ENCODE measurements around the gene CUX1. TPM values are rescaled to one million over a fixed set of nuclear protein-coding genes. Genes with fewer than 3 reads are reported as not detected.
A peak's percentile ranks its signal among the peaks of the same experiment; 100 is the strongest.

The CUX1 gene
- total RNA-seq, 1 donor from 2014 or later: 66.4 TPM

GRCh38 chr7:101991860-101992259 lies 174.4 kb downstream of the CUX1 start:
- no peaks in the 10 kb centered on the region for H3K9me3 Mint-ChIP-seq
- DNase-seq (ENCODE audit: low spot score): no peak
- peaks cover 70% of the 10 kb centered on the region for H4K20me1 ChIP-seq (ENCODE audit: low read depth)
- no peaks in the 10 kb centered on the region for H3K9me3 ChIP-seq (ENCODE audit: low read depth)
- H3F3A ChIP-seq (ENCODE audit: low read depth): no peaks in the 10 kb centered on the region
- H3K27me3 Mint-ChIP-seq (ENCODE audit: insufficient read depth, low read depth): peaks cover 2% of the 10 kb centered on the region
- H3K27me3 ChIP-seq: no peaks in the 10 kb centered on the region
- no peak overlapping the region for H3K4me3 Mint-ChIP-seq
- H3K4me3 ChIP-seq: no peak overlapping the region
- H2AFZ ChIP-seq (replicated peaks): no peak overlapping the region
- peaks cover 20% of the 10 kb centered on the region for H3K4me1 Mint-ChIP-seq
- no peak overlapping the region for H3K9ac ChIP-seq
- H3K27ac ChIP-seq: no peak overlapping the region
- H3K27ac Mint-ChIP-seq: peak overlapping the region; percentile 11
- no peaks in the 10 kb centered on the region for H3K36me3 ChIP-seq
- H3K4me2 ChIP-seq: no peak overlapping the region
- H3K79me2 ChIP-seq (ENCODE audit: low read depth): peaks cover 66% of the 10 kb centered on the region
- peaks cover 6% of the 10 kb centered on the region for H3K4me1 ChIP-seq
- TF ChIP-seq EZH2 (IDR thresholded peaks at IDR 0.05): no peak
- no peak for TF ChIP-seq CTCF (IDR thresholded peaks at IDR 0.05)
- TF ChIP-seq EZH2phosphoT487 (IDR thresholded peaks at IDR 0.05): no peak
- H3K36me3 Mint-ChIP-seq: peaks cover 3% of the 10 kb centered on the region

GRCh38 chr7:101993311-101993710 lies 175.9 kb downstream of the CUX1 start:
- no peaks in the 10 kb centered on the region for H3K36me3 ChIP-seq
- H3K27me3 ChIP-seq: no peaks in the 10 kb centered on the region
- Mint-ChIP-seq H3K4me1 (peaks cover 18% of the 10 kb centered on the region), H3K27me3 (ENCODE audit: insufficient read depth, low read depth) (peaks cover 4% of the 10 kb centered on the region), H3K9me3 (no peaks in the 10 kb centered on the region), H3K36me3 (peaks cover 3% of the 10 kb centered on the region), H3K27ac (no peak overlapping the region), H3K4me3 (no peak overlapping the region)
- H3K4me1 ChIP-seq: peaks cover 5% of the 10 kb centered on the region
- no peak overlapping the region for H3K4me2 ChIP-seq
- H3K4me3 ChIP-seq: no peak overlapping the region
- H2AFZ ChIP-seq (replicated peaks): no peak overlapping the region
- H3K9me3 ChIP-seq (ENCODE audit: low read depth): no peaks in the 10 kb centered on the region
- H4K20me1 ChIP-seq (ENCODE audit: low read depth): peaks cover 72% of the 10 kb centered on the region
- TF ChIP-seq CTCF (IDR thresholded peaks at IDR 0.05) (no peak), EZH2 (IDR thresholded peaks at IDR 0.05) (no peak), EZH2phosphoT487 (IDR thresholded peaks at IDR 0.05) (no peak)
- no peak overlapping the region for H3K9ac ChIP-seq
- H3K79me2 ChIP-seq (ENCODE audit: low read depth): peaks cover 55% of the 10 kb centered on the region
- no peak overlapping the region for H3K27ac ChIP-seq
- no peak for DNase-seq (ENCODE audit: low spot score)
- no peaks in the 10 kb centered on the region for H3F3A ChIP-seq (ENCODE audit: low read depth)

- H3K4me3 Mint-ChIP-seq: no peak overlapping the region
- H3K9me3 Mint-ChIP-seq: no peaks in the 10 kb centered on the region
- Histone ChIP-seq H3K27ac (no peak overlapping the region), H3K9me3 (ENCODE audit: low read depth) (no peaks in the 10 kb centered on the region), H3K4me2 (no peak overlapping the region), H4K20me1 (ENCODE audit: low read depth) (peaks cover 82% of the 10 kb centered on the region), H3F3A (ENCODE audit: low read depth) (no peaks in the 10 kb centered on the region), H3K4me3 (no peak overlapping the region), H3K79me2 (ENCODE audit: low read depth) (peaks cover 47% of the 10 kb centered on the region), H3K4me1 (peaks cover 5% of the 10 kb centered on the region), H3K27me3 (no peaks in the 10 kb centered on the region), H3K36me3 (no peaks in the 10 kb centered on the region), H2AFZ (replicated peaks) (no peak overlapping the region), H3K9ac (no peak overlapping the region)
- DNase-seq (ENCODE audit: low spot score): no peak
- peaks cover 28% of the 10 kb centered on the region for H3K4me1 Mint-ChIP-seq
- no peak overlapping the region for H3K27ac Mint-ChIP-seq
- peaks cover 4% of the 10 kb centered on the region for H3K27me3 Mint-ChIP-seq (ENCODE audit: insufficient read depth, low read depth)
- TF ChIP-seq EZH2phosphoT487 (IDR thresholded peaks at IDR 0.05) (no peak), CTCF (IDR thresholded peaks at IDR 0.05) (no peak), EZH2 (IDR thresholded peaks at IDR 0.05) (no peak)
- H3K36me3 Mint-ChIP-seq: no peaks in the 10 kb centered on the region
Measured at GRCh38 chr7:101995121-101995520, 177.7 kb downstream of the CUX1 start.

Measured in neural progenitor cell (in vitro differentiated cells).